HuH-7 (cell line): Measurements from ENCODE around the gene ACER1.
"Not testable (repeated sequence)": the region's sequence is repeated elsewhere in the genome, so short reads cannot be mapped to it uniquely, and the experiment has no call there.

ENCODE experiments used
- DNase-seq: peaks from one replicate; pipeline ENCODE4 v3.0.0; 2011; ENCODE audit warnings: low spot score

The ACER1 gene

GRCh38 chr19:6288737-6289136 is 44.7 kb downstream of the ACER1 start:
- DNase-seq, result no peak

- DNase-seq, result no peak
Observed at GRCh38 chr19:6287269-6287885, 46.0 kb downstream of the ACER1 start.

GRCh38 chr19:6286676-6287075 is 46.7 kb downstream of the ACER1 start:
- DNase-seq, result no peak

GRCh38 chr19:6282393-6282792 is 51.0 kb downstream of the ACER1 start:
- DNase-seq, result not testable (repeated sequence)

- peak; percentile 98 for DNase-seq
Observed at GRCh38 chr19:6279931-6280591, 53.4 kb downstream of the ACER1 start, which contains the start of gene MLLT1. Gene MLLT1, minus strand, starts transcription at chr19:6279975. Its CDS starts 191 bp downstream, at chr19:6279784.

- no peak for DNase-seq
Observed at GRCh38 chr19:6279620-6279930, 53.8 kb downstream of the ACER1 start.

- DNase-seq, result peak; percentile 33
Observed at GRCh38 chr19:6278740-6279619, 54.4 kb downstream of the ACER1 start.

- DNase-seq, result no peak
Observed at GRCh38 chr19:6278051-6278450, 55.4 kb downstream of the ACER1 start.

GRCh38 chr19:6276447-6276846 is 57.0 kb downstream of the ACER1 start:
- no peak for DNase-seq

GRCh38 chr19:6275170-6275744 is 58.2 kb downstream of the ACER1 start:
- DNase-seq, result no peak

- no peak for DNase-seq
Observed at GRCh38 chr19:6274756-6275155, 58.7 kb downstream of the ACER1 start.

GRCh38 chr19:6273701-6274601 is 59.5 kb downstream of the ACER1 start:
- no peak for DNase-seq

GRCh38 chr19:6272913-6273600 is 60.4 kb downstream of the ACER1 start:
- DNase-seq, result no peak

- DNase-seq, result no peak
Observed at GRCh38 chr19:6272411-6272791, 61.0 kb downstream of the ACER1 start.

- DNase-seq, result no peak
Observed at GRCh38 chr19:6271721-6272410, 61.5 kb downstream of the ACER1 start.

GRCh38 chr19:6271251-6271650 is 62.2 kb downstream of the ACER1 start:
- no peak for DNase-seq

- no peak for DNase-seq
Observed at GRCh38 chr19:6270822-6271221, 62.6 kb downstream of the ACER1 start.

- DNase-seq, result no peak
Observed at GRCh38 chr19:6270076-6270745, 63.2 kb downstream of the ACER1 start.

- DNase-seq, result no peak
Observed at GRCh38 chr19:6269101-6269886, 64.1 kb downstream of the ACER1 start.
